Activated naive CD4-positive, alpha-beta T cell treated with anti-CD3 and anti-CD28 coated beads, Interleukin-2, amount 50 U/mL, for 72 hours (primary cell): Measurements from ENCODE around the gene SLC13A3. TPM values are rescaled to one million over a fixed set of nuclear protein-coding genes. Genes with fewer than 3 reads are reported as not detected.

Experiments
- ATAC-seq, 2 donors: fragments of 150-1000 bp; cut with Tn5 transposase; 2 replicates each; pipeline ENCODE4 v1.10.0; 2021; ENCODE audit warnings: mild to moderate bottlenecking in 2 of 2, moderate library complexity in 2 of 2
- DNase-seq, 2 donors: peaks; one replicate each; pipeline ENCODE4 v3.0.0; 2021 to 2022; ENCODE audit warnings: low spot score in 2 of 2
- H3K27ac Mint-ChIP-seq, 2 donors: one replicate each; pipeline ENCODE4 v1.8.0; 2022; ENCODE audit warnings: mild to moderate bottlenecking in 2 of 2, mixed read lengths in 2 of 2
- H3K36me3 Mint-ChIP-seq, 2 donors: one replicate each; pipeline ENCODE4 v1.8.0; 2022; ENCODE audit warnings: mixed read lengths in 2 of 2
- H3K9me3 Mint-ChIP-seq, 2 donors: one replicate each; pipeline ENCODE4 v1.8.0; 2022; ENCODE audit warnings: mixed read lengths in 2 of 2
- total RNA-seq, 2 donors: library from RNA; stranded (reverse); gene quantifications; one replicate each; pipeline ENCODE4 v1.2.3, GENCODE V29; 2022

Gene SLC13A3
- total RNA-seq, 2 donors from 2014 or later = not detected

DNA sequence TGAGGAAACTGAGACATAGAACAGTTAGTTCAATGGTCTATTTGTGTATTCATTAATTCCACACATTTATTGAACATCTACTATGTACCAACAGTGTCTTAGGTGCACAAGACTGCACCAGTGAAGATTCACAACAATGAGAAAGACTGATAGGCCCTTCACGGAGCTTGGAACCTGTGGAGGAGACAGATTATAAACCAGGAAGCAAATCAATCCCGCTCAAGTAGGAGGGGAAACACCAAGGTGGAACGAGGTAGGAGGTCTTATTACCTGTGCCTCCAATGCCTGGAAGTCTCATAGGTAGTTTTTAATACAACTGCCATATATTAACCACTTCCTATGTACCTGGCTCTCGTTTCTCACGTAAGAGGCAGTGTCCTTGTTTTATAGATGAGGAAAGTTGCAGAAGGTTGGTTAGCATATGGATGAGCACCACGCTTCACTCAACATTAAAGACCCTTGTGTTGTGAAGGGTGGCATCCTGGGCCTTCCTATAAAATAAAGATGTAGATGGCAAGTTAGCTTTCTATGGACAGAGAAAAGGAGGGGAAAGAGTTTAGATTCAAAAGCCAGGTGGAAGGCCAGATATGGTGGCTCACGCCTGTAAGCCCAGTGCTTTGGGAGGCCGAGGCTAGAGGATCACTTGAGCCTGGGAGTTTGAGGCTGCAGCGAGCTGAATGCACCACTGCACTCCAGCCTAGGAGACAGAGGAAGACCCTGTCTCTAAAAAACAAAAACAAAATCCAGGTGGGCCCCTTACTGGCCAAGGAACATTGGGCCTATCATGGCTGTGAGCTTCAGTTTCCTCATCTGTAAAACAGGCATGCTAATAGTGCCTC is 45.1 kb downstream of the SLC13A3 start:
- DNase-seq (no peak), ATAC-seq (no peak)
- no peaks in the 10 kb centered on the region for H3K36me3 Mint-ChIP-seq
- H3K9me3 Mint-ChIP-seq = no peaks in the 10 kb centered on the region
- H3K27ac Mint-ChIP-seq = no peak overlapping the region

DNA sequence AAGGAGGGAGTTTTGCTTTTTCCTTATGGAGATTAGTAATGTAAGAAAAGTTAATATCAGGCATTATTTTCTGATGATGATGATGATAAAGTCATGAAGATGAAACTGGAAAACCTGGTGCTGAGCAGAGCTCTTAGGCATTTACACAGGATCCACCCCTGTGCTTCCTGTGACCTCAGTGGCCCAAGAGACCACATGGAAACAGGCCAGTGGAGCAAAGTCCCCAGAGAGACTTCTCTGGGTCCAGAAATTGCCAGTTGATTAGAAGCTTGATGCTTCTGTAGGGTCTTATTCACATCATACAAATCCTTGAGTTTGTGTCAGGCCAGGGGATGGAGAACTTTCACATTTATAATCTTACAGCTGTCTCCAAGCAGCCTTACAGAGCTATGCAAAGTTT is 46.1 kb downstream of the SLC13A3 start:
- Mint-ChIP-seq H3K27ac (no peak overlapping the region), H3K36me3 (no peaks in the 10 kb centered on the region), H3K9me3 (no peaks in the 10 kb centered on the region)
- ATAC-seq (no peak), DNase-seq (no peak)

- Mint-ChIP-seq H3K27ac (no peak overlapping the region), H3K9me3 (no peaks in the 10 kb centered on the region), H3K36me3 (no peaks in the 10 kb centered on the region)
- DNase-seq (no peak), ATAC-seq (no peak)
Observed at GRCh38 chr20:46604551-46605133, 46.6 kb downstream of the SLC13A3 start.

DNA sequence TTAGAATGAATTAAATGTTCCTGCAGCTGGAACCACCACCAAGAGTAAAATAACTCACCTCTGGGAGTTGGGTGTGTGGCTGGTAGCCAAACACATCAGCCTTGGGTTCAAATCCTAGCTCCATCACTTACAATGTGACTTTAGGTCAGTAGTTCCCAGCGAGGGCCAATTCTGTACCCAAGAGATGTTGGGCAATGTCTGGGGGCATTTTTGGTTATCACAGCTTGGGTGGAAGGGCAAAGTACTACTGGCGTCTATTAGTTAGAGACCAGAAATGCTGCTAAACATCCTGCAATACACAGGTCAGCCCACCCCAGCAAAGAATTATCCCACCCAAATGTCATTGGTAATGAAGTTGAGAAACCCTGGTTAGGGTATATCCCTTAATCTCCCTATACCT is 48.8 kb downstream of the SLC13A3 start:
- no peaks in the 10 kb centered on the region for H3K36me3 Mint-ChIP-seq
- no peaks in the 10 kb centered on the region for H3K9me3 Mint-ChIP-seq
- H3K27ac Mint-ChIP-seq = no peak overlapping the region
- ATAC-seq (no peak), DNase-seq (no peak)

DNA sequence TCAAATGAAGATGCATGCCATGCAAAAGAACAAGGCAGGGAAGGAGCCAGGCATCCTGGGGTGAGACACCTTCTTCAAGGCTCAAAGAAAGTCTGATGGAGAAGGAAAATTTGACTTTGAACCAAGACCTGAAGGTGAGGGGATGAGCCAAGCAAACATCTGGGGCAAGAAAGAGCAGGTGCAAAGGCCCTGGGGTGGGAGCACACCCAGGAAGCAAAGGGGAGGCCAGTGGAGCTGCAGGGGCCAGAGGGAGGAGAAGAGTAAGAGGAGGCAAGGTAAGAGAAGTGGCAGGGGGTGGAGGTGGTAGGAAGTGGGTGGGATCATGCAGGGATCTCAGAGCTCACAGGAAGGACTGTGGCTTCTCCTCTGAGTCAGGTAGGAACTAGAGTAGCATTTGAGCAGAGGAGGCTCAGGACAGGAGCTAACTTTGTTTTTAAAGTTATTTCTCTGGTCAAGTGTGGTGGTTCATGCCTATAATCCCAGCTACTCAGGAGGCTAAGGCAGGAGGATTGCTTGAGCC is 49.6 kb downstream of the SLC13A3 start:
- DNase-seq (no peak), ATAC-seq (no peak)
- Mint-ChIP-seq H3K9me3 (no peaks in the 10 kb centered on the region), H3K27ac (no peak overlapping the region), H3K36me3 (no peaks in the 10 kb centered on the region)

DNA sequence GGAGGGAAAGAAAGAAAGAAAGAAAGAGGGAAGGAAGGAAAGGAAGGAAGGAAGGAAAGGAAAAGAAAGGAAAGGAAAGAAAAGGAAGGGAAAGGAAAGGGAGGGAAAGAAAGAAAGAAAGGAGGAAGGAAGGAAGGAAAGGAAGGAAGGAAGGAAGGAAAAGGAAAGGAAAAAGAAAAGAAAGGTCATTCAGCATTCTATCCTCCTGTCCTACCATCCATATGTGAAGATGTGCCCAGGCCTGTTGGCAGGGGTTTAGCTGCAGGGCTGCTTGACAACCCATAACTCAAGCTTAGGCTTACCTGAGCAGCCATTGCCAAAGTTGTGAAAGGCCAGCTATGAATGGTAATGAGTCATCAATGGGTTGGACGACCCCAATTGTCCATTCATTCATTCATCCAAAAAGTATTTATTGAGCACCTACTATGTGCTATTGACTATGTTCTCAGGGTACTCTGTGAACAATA is 50.9 kb downstream of the SLC13A3 start:
- Mint-ChIP-seq H3K9me3 (no peaks in the 10 kb centered on the region), H3K27ac (peak overlapping the region in 1 of 2 donors; percentile 55), H3K36me3 (no peaks in the 10 kb centered on the region)
- ATAC-seq = no peak
- no peak for DNase-seq

DNA sequence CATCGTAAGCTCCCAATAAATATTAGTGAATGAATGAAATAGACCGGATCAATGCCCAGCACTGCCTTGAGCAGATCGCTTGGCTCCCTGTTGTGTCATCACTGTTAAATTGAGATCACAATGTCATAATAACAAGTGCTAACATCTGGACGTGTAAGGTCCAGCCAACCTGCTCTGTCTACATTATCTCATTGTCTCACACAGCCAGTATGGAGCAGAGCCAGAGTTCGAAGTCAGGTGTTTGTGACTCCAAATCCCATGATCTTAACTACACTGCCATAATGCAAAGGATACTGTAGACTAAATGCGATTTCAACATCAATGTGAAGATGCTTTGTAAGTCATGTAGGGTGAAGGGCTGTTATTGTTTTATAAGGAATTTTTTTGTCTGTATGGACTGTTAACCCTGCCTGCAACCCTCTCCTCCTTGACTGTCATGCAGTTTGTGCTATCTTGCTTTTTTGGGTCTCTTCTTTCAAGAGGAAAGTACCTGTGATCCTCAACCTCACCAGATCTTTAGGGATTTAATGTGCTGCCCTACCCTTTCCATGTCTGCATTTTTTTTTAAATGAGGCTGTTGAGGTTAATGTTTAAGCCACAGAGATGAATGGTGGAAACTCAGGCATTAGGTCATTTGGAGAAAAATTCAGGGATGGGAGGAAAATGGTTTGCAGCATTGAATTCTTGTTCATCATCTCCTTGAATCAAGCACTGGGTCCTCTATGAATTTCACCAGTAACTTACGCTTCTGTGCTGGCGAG is 51.9 kb downstream of the SLC13A3 start:
- Mint-ChIP-seq H3K9me3 (no peaks in the 10 kb centered on the region), H3K36me3 (no peaks in the 10 kb centered on the region), H3K27ac (no peak overlapping the region)
- DNase-seq = no peak
- no peak for ATAC-seq

DNA sequence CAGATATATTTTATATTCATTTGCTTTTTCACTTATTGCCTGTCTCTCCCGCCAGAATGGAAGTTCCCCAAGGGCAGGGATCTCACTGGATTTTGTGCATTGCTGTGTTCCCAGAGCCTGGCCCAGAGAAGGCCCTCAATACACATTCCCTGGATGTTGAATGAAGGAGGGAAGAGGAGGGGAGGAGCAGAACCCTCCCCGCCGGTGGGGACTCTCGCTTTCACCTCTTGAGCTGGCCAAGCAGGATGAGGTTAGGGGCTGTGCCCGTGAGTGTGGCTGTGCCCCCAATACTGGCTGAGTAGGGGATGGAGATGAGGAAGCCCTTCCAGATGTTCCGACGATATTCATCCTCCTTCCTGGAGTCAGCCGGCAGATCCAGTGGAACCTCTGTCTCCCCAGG is 55.3 kb downstream of the SLC13A3 start:
- no peak for ATAC-seq
- Mint-ChIP-seq H3K36me3 (no peaks in the 10 kb centered on the region), H3K27ac (peak overlapping the region in 1 of 2 donors; percentile 40), H3K9me3 (no peaks in the 10 kb centered on the region)
- no peak for DNase-seq

DNA sequence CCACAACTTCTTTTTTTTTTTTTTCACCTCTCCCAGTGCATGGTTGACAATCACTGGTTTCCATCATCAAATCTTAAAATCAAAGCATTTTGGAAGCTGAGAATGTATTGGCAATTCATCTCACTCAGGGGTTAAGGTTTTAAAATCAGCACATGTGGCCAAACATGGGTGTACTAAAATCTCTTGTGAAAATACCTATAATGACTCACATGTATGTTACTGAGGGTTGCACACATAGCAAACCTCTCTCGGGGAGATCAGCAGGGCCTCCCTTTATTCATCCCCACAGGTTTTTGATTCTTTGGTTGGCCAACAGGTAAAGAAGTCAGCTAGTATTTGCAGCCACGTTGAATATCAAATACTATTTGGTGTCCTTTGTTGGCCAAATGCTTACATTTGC is 56.5 kb downstream of the SLC13A3 start:
- no peak overlapping the region for H3K27ac Mint-ChIP-seq
- ATAC-seq (peak in 1 of 2 donors; percentile 50), DNase-seq (no peak)
- no peaks in the 10 kb centered on the region for H3K9me3 Mint-ChIP-seq
- no peaks in the 10 kb centered on the region for H3K36me3 Mint-ChIP-seq

DNA sequence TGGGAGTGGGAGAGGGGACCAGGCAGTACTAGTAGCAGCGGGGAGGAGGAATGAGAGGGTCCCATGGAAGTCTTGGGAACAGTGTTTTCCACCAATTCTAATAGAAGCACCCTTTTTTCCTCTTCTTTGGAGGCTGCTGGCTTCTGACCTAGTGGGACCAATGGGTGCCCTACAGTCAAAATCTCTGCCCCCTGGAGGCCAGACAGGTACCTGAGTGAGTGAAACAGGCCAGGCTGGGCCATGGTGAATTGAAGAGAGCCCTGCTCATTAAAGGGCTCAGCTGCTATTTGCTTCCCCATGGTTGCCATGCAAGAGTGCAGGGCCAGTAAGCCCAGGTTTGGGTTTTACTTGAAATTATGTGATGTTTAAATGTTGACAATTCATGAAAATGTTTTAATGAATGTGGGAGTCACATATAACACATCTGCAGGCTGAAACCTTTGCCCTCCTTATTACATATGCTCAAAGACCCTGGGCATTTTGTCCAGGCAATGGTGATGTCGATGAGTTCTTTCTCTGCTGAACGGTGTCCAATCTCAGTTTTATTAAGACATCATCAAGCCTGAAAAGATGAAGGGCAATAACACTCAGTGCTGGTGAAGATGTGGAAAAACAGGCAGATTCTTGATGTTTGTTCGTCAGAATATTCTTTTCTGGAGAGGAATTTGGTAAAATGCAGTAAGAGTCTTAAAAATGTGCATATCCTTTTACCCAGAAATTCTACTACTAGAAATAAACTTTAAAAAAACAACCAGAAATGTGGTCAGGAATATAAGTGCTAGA is 58.5 kb downstream of the SLC13A3 start:
- no peak for ATAC-seq

GRCh38 chr20:46590443-46590842 is 60.8 kb downstream of the SLC13A3 start:
- ATAC-seq (no peak), DNase-seq (no peak)
- no peak overlapping the region for H3K27ac Mint-ChIP-seq
- no peaks in the 10 kb centered on the region for H3K36me3 Mint-ChIP-seq
- no peaks in the 10 kb centered on the region for H3K9me3 Mint-ChIP-seq

More for the DNA sequence above, 58.5 kb downstream of the SLC13A3 start:
- Mint-ChIP-seq H3K27ac (no peak overlapping the region), H3K36me3 (no peaks in the 10 kb centered on the region), H3K9me3 (no peaks in the 10 kb centered on the region)
- DNase-seq = peak in 1 of 2 donors; percentile 10

- DNase-seq (no peak), ATAC-seq (no peak)
- no peak overlapping the region for H3K27ac Mint-ChIP-seq
- H3K9me3 Mint-ChIP-seq = no peaks in the 10 kb centered on the region
- H3K36me3 Mint-ChIP-seq = no peaks in the 10 kb centered on the region
Observed at GRCh38 chr20:46588532-46589511, 62.4 kb downstream of the SLC13A3 start.

- no peak for DNase-seq
- Mint-ChIP-seq H3K27ac (no peak overlapping the region), H3K36me3 (no peaks in the 10 kb centered on the region), H3K9me3 (no peaks in the 10 kb centered on the region)
- no peak for ATAC-seq
Observed at GRCh38 chr20:46587986-46588385, 63.3 kb downstream of the SLC13A3 start.

DNA sequence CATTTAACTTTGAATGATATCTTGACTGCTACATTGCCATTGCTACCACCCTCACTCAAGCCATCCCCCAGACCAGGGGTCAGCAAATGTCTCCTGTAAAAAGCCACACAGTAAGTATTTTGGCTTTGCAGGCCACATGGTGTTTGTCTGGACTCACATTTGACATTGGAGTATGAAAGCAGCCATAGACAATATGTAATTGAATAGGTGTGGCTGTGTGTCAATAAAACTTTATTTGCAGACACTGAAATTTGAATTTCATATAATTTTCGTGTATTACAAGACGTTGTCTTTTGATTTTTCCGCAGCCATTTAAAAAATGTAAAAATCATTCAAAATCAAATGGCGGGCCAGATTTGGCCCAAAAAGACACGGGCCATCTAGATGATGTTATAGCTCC is 64.5 kb downstream of the SLC13A3 start:
- DNase-seq (no peak), ATAC-seq (no peak)
- Mint-ChIP-seq H3K9me3 (no peaks in the 10 kb centered on the region), H3K36me3 (no peaks in the 10 kb centered on the region), H3K27ac (no peak overlapping the region)

DNA sequence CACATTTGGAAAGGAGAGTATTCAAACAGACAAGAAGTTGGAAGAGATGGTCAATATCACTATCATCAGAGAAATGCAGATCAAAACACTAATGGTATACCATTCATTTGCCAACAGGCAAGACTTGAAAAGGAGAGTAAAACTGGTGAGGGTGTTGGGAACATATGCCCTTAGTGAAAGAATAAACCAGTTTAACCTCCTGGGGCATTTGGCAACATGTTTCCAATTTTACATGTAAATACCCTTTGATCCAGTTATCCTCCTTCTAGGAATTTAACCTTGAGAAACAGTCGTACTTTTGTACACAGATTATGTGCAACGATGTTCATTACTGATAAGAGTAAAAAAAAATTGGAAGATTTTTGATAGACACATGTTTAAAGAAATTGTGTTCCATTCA is 66.8 kb downstream of the SLC13A3 start:
- ATAC-seq (no peak), DNase-seq (no peak)
- Mint-ChIP-seq H3K9me3 (no peaks in the 10 kb centered on the region), H3K27ac (no peak overlapping the region), H3K36me3 (no peaks in the 10 kb centered on the region)
